CD4-positive, alpha-beta T cell treated with Interleukin-4 for 4 hours (primary cell): Measurements from ENCODE around the gene SETD2.
A peak's percentile ranks its signal among the peaks of the same experiment; 100 is the strongest.
"Not testable (repeated sequence)": the region's sequence is repeated elsewhere in the genome, so short reads cannot be mapped to it uniquely, and the experiment has no call there.

Source experiments
- DNase-seq: peaks from one replicate; pipeline ENCODE4 v3.0.0-alpha.2; 2020

The SETD2 gene

DNA sequence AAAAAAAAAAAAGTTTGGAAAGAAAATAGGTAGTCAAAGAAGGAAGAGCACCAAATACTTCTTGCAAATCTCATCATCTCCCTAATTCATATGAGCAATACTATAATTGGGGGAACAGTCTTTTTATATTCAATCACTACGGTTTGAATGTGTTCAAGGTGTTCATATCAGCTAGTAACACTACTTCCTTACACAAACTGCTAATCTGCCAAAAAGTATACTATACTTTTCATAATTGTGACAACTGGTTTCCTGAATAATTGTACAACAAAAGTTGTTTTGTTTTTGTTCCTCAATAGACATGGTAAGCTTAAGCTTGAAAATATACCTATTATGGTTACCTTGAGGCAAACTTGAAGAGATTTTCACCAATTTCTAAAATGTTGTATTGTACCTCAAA, 12.1 kb downstream of the SETD2 start:
- no peak for DNase-seq

- no peak for DNase-seq
Measured at GRCh38 chr3:47149339-47149933, 14.5 kb downstream of the SETD2 start.

DNA sequence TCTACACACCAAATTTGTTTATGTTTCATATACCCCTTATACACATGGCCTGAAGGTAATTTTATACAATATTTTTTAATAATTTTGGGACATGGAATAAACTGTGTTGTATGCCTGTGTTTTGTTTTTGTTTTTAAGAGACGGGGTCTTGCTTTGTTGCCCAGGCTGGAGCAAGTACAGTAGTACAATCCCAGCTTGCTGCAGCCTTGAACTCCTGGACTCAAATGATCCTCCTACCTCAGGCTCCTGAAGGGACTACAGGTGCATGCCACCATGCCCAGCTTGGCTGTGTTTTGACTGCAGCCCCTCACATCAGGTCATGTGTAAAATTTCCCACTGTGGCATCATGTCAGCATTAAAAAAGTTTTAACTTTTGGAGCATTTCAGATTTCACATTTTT, 18.6 kb downstream of the SETD2 start:
- no peak for DNase-seq

DNA sequence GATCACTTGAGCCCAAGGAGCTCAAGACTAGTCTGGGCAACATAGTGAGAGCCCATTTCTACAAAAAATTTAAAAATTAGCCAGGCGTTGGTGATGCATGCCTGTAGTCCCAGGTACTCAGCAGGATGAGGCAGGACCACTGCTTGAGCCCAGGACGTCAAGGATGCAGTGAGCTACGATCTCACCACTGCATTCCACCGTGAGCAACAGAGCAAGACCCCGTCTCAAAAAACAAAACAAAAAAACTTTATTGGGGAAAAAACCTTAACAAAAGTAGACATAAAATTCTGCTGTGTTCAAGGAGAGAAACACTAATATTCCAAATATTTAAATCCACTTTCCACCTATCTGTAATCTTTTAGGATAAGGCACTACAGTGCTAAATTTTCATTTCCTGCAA, 20.8 kb downstream of the SETD2 start:
- no peak for DNase-seq

- DNase-seq = not testable (repeated sequence)
Measured at GRCh38 chr3:47142536-47142935, 21.4 kb downstream of the SETD2 start.

DNA sequence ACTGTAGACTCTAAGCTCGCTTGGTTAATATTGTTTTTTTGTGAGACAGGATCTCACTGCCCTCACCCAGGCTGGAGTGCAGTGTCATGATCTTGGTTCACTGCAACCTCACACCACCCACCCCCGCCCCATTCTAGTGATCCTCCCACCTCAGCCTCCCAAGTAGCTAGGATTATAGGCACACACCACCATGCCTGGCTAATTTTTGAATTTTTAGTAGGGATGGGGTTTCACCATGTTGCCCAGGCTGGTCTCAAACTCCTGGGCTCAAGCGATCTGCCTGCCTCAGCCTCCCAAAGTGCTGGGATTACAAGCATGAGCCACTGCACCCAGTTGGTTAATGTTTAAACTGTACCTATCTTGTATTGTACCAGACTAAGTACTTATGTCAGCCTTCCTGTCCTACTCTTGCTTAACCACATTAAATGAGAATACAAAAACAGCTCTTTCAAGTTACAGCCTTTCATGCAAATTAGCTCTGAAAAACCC, 22.9 kb downstream of the SETD2 start:
- peak; percentile 60 for DNase-seq

DNA sequence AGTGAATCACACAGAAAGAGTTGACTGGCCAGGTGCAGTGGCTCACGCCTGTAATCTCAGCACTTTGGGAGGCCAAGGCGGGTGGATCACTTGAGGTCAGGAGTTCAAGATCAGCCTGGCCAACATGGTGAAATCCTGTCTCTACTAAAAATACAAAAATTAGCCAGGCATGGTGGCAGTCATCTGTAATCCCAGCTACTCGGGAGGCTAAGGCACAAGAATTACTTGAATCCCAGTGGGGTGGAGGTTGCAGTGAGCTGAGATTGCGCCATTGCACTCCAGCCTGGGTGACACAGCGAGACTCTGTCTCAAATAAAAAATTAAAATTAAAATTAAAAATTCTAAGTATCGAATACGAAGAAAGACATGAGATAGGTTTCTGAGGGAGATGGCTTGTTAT, 23.4 kb downstream of the SETD2 start:
- not testable (repeated sequence) for DNase-seq

- no peak for DNase-seq
Measured at GRCh38 chr3:47134311-47134710, 29.6 kb downstream of the SETD2 start.

GRCh38 chr3:47133641-47134040, 30.3 kb downstream of the SETD2 start:
- no peak for DNase-seq

- DNase-seq = no peak
Measured at GRCh38 chr3:47130557-47130956, 33.4 kb downstream of the SETD2 start.

DNA sequence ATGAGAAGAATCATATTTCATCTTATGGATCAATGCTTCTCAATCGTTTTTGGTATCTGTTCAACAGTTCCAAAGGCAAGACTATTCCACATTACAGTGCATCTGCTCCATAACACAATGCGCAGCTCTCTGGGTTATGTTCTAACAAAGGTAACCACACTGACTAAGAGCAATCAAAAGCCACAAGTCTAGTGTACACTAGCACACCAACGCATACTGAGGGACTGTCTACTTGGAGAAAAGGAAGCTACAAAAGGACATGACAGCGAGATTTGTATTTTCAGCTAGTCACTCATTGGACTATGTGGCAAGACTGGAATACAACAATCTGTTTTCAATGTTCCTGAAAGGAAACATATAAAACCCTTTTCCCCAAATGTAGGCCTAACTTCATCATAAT, 35.8 kb downstream of the SETD2 start:
- DNase-seq = no peak

GRCh38 chr3:47123857-47124256, 40.1 kb downstream of the SETD2 start:
- no peak for DNase-seq

GRCh38 chr3:47121409-47121808, 42.5 kb downstream of the SETD2 start:
- no peak for DNase-seq

DNA sequence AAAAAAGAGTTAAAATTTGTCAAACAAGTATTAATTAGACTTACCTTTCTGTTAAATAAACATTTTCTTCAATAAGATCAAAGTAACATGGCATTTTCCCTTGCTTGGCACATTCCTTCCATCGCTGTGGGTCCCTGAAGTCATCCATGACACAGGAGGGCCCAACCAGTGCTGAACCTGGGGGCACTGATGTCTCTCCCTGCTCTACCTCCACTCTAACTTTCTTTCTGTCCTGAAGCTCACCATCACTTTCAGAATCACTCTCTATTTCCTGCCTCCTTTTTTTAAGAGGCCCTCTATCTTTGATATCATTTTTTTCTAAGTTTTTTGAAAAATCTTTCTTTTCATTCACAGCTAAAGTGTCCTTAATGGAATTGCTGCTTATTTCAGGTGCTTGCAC, 43.8 kb downstream of the SETD2 start:
- DNase-seq = no peak

DNA sequence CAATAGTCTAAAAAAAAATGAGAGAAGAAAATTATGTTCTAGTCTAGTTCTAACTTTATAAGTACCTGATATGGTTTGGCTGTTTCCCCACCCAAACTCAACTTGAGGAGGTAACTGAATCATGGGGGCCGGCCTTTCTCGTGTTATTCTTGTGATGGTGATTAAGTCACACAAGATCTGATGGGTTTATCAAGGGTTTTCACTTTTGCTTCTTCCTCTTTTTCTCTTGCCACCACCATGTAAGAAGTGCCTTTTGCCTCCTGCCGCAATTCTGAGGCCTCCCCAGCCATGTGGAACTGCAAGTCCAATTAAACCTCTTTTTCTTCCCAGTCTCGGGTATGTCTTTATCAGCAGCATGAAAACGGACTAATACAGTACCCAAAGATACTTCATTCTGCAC, 44.5 kb downstream of the SETD2 start:
- DNase-seq = not testable (repeated sequence)

- peak; percentile 7 for DNase-seq
Measured at GRCh38 chr3:47117807-47118364, 46.0 kb downstream of the SETD2 start.

DNA sequence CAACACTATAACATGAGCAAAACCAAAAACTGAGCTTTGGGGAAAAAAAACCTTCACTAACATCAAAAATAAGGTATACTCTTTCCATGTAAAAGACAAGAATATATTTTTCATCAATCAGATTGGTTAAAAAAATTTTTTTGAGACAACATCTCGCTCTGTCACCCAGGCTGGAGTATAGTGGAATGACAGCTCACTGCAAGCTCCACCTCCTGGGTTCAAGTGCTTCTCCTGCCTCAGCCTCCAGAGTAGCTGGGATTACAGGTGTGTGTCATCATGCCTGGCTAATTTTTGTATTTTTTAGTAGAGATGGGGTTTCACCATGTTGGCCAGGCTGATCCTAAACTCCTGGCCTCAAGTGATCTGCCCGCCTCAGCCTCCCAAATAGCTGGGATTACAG, 48.4 kb downstream of the SETD2 start:
- DNase-seq = not testable (repeated sequence)

DNA sequence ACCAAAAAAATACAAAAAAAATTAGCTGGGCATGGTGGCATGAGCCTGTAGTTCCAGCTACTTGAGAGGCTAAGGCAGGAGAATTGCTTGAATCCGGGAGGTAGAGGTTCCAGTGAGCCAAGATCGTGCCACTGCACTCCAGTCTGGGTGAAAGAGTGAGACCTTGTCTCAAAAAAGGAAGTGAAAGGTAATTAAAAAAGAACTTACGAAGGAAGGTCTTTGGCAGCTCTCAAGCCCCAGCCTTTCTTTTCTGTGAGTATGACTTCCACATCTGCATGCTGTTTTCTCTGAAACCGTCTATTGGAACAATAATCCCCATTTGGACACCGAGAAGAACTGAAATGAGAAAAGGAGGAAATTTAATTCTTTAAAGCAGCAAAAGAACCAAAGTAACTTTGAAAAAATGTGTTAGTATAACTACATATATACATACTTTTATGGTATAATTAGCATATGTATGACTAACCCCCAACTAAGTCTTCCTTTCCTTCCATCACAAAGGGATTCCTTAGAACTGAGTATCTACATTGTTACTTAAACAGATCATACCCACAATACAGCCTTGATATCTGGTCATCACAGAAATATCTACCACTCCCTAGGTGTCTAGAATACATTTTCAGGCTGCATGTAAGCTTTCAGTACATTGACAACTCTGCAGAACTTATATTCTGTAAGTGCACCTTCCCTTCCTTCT, 50.1 kb downstream of the SETD2 start:
- DNase-seq = no peak

DNA sequence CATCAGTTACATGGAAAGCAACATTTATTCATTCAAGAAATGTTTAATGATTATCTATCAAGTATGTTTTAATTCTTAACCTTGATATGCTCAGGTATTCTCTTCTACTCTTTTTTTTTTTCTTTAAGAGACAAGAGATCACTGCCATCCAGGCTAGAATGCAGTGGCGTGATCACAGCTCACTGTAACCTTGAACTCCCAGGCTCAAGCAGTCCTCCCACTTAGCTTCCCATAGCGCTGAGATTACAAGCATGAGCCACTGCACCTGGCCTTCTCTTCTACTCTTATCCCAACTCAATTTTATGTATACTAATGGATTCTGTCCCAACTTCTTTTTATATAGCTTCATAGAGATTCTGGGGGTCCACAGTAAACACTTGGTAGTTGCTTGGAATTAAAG, 50.9 kb downstream of the SETD2 start:
- no peak for DNase-seq

- no peak for DNase-seq
Measured at GRCh38 chr3:47109393-47109792, 54.5 kb downstream of the SETD2 start.

- no peak for DNase-seq
Measured at GRCh38 chr3:47108546-47108945, 55.4 kb downstream of the SETD2 start.

GRCh38 chr3:47104259-47104658, 59.7 kb downstream of the SETD2 start:
- DNase-seq = no peak

DNA sequence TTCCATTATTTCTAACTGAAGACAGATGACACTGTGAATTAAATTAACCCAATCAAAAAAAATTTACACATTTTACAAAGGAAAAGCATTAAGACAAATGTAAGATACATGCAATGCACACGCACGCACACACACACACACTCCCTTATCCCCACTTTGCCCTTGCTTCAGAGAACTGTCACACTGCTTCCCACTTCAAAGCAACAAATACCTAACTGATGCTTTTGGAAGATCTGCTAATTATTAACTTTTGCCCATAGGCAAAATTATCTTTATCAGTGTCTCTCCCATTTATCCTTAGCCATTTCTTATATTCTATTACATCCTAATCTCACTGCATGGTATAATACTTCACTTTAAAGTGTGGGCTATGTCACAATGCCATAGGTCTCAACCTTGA, 60.3 kb downstream of the SETD2 start:
- DNase-seq = no peak

DNA sequence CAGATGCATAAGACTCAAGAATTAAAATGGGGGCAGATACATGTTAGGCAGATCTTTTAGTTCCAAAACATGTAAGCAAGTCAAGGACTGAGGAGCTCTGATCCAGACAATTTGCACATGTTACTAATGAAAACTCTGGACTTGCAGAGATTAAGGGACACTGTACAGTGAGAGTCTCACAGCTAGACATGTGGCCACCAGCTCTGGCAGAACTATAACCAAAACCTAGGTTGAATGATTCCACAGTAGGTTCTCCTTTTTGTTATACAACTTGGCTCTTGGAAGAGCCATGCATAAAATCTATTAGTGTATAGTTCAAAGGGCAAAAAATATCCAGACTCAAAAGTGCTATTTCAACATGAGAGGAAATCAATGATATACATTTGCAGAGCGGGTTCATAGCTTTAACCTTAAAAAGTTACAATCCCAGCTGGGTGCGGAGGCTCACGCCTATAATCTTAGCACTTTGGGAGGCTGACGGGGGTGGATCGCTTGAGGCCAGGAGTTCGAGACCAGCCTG, 61.8 kb downstream of the SETD2 start:
- DNase-seq = no peak
